Measurements from ENCODE around the gene GABRP.

DNA sequence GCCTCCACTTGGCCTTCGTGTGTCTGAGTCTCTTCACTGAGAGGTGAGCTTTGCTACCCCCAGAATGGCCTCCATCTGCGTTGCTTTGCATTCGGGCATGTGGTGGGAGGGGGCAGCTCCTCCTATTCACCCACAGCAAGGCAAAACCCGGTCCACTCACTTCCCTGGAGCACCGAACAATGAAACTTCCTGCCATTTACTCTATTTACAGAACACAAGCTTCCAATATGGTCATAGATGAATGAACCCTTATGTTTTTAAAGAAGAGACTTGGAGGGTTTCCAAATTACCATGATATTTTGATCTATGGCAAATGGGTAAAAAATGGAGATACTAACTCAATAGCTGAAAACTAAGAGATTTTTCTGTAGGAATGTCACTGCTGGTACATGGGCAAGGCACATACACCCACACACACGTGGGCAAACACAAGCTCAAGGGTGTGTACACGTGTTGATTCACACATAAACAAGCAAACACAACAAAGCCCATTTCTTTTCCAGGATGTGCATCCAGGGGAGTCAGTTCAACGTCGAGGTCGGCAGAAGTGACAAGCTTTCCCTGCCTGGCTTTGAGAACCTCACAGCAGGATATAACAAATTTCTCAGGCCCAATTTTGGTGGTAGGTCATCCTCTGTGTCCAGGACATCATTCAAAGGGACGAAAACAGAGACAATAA lies 5.2 kb downstream of the GABRP start:
- TF ChIP-seq CTCF (IDR thresholded peaks at IDR 0.05) (no peak), MAZ (IDR thresholded peaks at IDR 0.05; ENCODE audit: borderline replicate concordance, low read depth, low read length) (no peak), RFX5 (IDR thresholded peaks at IDR 0.05) (no peak), POLR2A (IDR thresholded peaks at IDR 0.05; ENCODE audit: low read length) (no peak)
- TF ChIP-seq, protein P1, sequence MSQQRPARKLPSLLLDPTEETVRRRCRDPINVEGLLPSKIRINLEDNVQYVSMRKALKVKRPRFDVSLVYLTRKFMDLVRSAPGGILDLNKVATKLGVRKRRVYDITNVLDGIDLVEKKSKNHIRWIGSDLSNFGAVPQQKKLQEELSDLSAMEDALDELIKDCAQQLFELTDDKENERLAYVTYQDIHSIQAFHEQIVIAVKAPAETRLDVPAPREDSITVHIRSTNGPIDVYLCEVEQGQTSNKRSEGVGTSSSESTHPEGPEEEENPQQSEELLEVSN (IDR thresholded peaks at IDR 0.05; ENCODE audit: borderline replicate concordance, low read depth), result no peak
- TF ChIP-seq, protein P2, sequence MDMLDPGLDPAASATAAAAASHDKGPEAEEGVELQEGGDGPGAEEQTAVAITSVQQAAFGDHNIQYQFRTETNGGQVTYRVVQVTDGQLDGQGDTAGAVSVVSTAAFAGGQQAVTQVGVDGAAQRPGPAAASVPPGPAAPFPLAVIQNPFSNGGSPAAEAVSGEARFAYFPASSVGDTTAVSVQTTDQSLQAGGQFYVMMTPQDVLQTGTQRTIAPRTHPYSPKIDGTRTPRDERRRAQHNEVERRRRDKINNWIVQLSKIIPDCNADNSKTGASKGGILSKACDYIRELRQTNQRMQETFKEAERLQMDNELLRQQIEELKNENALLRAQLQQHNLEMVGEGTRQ (IDR thresholded peaks at IDR 0.05), result no peak
